WTC11 (cell line): ENCODE measurements around the gene PRCD.

Source experiments
- ATF3 ChIP-seq: sonication (generic); formaldehyde crosslinking; conservative IDR thresholded peaks from 2 replicates; pipeline ENCODE4 v1.8.1; 2022; ENCODE audit warnings: mild to moderate bottlenecking, missing genetic modification reagents
- JUN ChIP-seq: sonication (generic); formaldehyde crosslinking; IDR thresholded peaks from 2 replicates; pipeline ENCODE4 v1.8.0; 2023; ENCODE audit warnings: mild to moderate bottlenecking, missing genetic modification reagents
- KAT7 ChIP-seq: sonication (generic); formaldehyde crosslinking; IDR thresholded peaks from 2 replicates; pipeline ENCODE4 v1.8.1; 2023; ENCODE audit warnings: missing genetic modification reagents, mild to moderate bottlenecking, borderline replicate concordance
- TF ChIP-seq, protein P1 (sequence below): fragments of 200-600 bp; IDR thresholded peaks from 2 replicates; pipeline ENCODE4 v1.8.0; 2022; ENCODE audit warnings: antibody characterized with exemption

GRCh38 chr17:76512366-76513305 is 27.2 kb upstream of the PRCD start:
- TF ChIP-seq, protein P1, sequence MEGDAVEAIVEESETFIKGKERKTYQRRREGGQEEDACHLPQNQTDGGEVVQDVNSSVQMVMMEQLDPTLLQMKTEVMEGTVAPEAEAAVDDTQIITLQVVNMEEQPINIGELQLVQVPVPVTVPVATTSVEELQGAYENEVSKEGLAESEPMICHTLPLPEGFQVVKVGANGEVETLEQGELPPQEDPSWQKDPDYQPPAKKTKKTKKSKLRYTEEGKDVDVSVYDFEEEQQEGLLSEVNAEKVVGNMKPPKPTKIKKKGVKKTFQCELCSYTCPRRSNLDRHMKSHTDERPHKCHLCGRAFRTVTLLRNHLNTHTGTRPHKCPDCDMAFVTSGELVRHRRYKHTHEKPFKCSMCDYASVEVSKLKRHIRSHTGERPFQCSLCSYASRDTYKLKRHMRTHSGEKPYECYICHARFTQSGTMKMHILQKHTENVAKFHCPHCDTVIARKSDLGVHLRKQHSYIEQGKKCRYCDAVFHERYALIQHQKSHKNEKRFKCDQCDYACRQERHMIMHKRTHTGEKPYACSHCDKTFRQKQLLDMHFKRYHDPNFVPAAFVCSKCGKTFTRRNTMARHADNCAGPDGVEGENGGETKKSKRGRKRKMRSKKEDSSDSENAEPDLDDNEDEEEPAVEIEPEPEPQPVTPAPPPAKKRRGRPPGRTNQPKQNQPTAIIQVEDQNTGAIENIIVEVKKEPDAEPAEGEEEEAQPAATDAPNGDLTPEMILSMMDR: no peak
- TF ChIP-seq ATF3 (CRISPR knock-in tag) (no peak), KAT7 (CRISPR knock-in tag) (no peak), JUN (CRISPR knock-in tag) (no peak)
